Transverse colon (tissue), 4 donors: ENCODE results near the gene PACSIN1. TPM values are rescaled to one million over a fixed set of nuclear protein-coding genes. Genes with fewer than 3 reads are reported as not detected.
A peak's percentile ranks its signal among the peaks of the same experiment; 100 is the strongest.

Source experiments
- DNase-seq: peaks from one replicate; pipeline ENCODE4 v3.0.0-alpha.2; 2019
- H3K27ac ChIP-seq, 4 donors: fragments of 200-600 bp; sonication (generic); 2 replicates each; pipeline ENCODE4 v1.5.1; 2016 to 2018; ENCODE audit warnings: inconsistent platforms in 4 of 4
- H3K27me3 ChIP-seq: fragments of 200-600 bp; sonication (generic); 2 replicates; pipeline ENCODE4 v1.5.1; 2017; ENCODE audit warnings: inconsistent platforms
- H3K36me3 ChIP-seq, 4 donors: fragments of 200-600 bp; sonication (generic); 2 replicates each; pipeline ENCODE4 v1.5.1; 2017 to 2019; ENCODE audit warnings: inconsistent platforms in 4 of 4
- H3K4me1 ChIP-seq, 4 donors: fragments of 200-600 bp; sonication (generic); 2 replicates each; pipeline ENCODE4 v1.5.1; 2017 to 2020; ENCODE audit warnings: inconsistent platforms in 4 of 4
- H3K4me3 ChIP-seq, 4 donors: fragments of 200-600 bp; sonication (generic); 1 replicate in 1 of 4; 2 replicates in 3 of 4; pipeline versions ENCODE4 v1.5.1 to v1.6.1; 2017 to 2019; ENCODE audit warnings: inconsistent platforms in 4 of 4
- H3K9me3 ChIP-seq, 2 donors: fragments of 200-600 bp; sonication (generic); 2 replicates each; pipeline ENCODE4 v1.5.1; 2017 to 2019; ENCODE audit warnings: inconsistent platforms in 2 of 2
- CTCF ChIP-seq, 5 experiments: fragments of 200-600 bp in 3 of 5; fragments of 450-650 bp in 2 of 5; sonication (generic) in 3 of 5; IDR thresholded peaks; 1 replicate in 2 of 5; 2 replicates in 3 of 5; pipeline ENCODE4 v1.5.1; 2016 to 2017; ENCODE audit warnings: antibody characterized with exemption in 5 of 5, inconsistent platforms in 3 of 5, mild to moderate bottlenecking in 2 of 5, moderate library complexity in 1 of 5
- EP300 ChIP-seq: sonication (generic); formaldehyde crosslinking; IDR thresholded peaks from one replicate; pipeline ENCODE4 v1.6.1; 2017; ENCODE audit warnings: antibody characterized with exemption, low read depth
- POLR2A ChIP-seq: fragments of 450-650 bp; IDR thresholded peaks from one replicate; pipeline ENCODE4 v1.6.1; 2016; ENCODE audit warnings: antibody characterized with exemption, mild to moderate bottlenecking, moderate library complexity
- POLR2AphosphoS5 ChIP-seq, 3 donors: sonication (generic); formaldehyde crosslinking; IDR thresholded peaks; one replicate each; pipeline ENCODE4 v1.6.1; 2016; ENCODE audit warnings: antibody characterized with exemption in 3 of 3
- WGBS, 2 donors: methylation state at CpG; one replicate each; pipeline ENCODE4 v1.1.5; 2018; ENCODE audit warnings: low coverage in 1 of 2; 5-methylcytosine and 5-hydroxymethylcytosine counted together
- in situ Hi-C, 4 donors: fragments of 200-750 bp; cut with MboI; loops; one replicate each; pipeline versions ENCODE4 v1.15.0 to v1.15.1; 2017; ENCODE audit warnings: low sequenced_read_pairs in 3 of 4, low pct_ligation_motif_present in 1 of 4, low pct_unique_long_range_greater_than_20kb in 1 of 4
- intact Hi-C: fragments of 100-400 bp; cut with DNase I; formaldehyde crosslinking; loops from one replicate; pipeline ENCODE4 v1.15.1; 2023; ENCODE audit warnings: low total_unique reads
- total RNA-seq, 4 donors: library from RNA; depleted of rRNA; stranded (reverse); fragments of >200 nt; gene quantifications; one replicate each; pipeline ENCODE4 v1.1.0, GENCODE V29; 2016

Gene PACSIN1
- total RNA-seq, 4 donors from 2014 or later: 0.27 to 1.9 TPM; not detected in 2

- TF ChIP-seq POLR2A (no peak), POLR2AphosphoS5 (IDR thresholded peaks at IDR 0.05) (peak in 2 of 3 donors; percentile 38 to 59)
- no peak for DNase-seq
- H3K36me3 ChIP-seq: no peaks in the 10 kb centered on the region
Observed at GRCh38 chr6:34531580-34532201, 65.8 kb downstream of the PACSIN1 start.

GRCh38 chr6:34532230-34532629 is 66.4 kb downstream of the PACSIN1 start:
- DNase-seq: no peak
- in situ Hi-C loops (loop anchor here in 1 of 4 donors (5.0 kb wide), 1 partner anchor 75 kb away; no protein-coding TSS in a partner anchor), intact Hi-C loops (no loop called here)
- no peaks in the 10 kb centered on the region for H3K27me3 ChIP-seq
- no peak overlapping the region for H3K27ac ChIP-seq
- H3K9me3 ChIP-seq: no peaks in the 10 kb centered on the region
- 77 to 88% methylated on average over 10 to 15 of the region's 15 CpGs for WGBS, 2 donors
- H3K4me1 ChIP-seq: peaks cover 6 to 34% (median 32%) of the 10 kb centered on the region in 4 donors
- TF ChIP-seq CTCF (IDR thresholded peaks at IDR 0.05) (no peak), POLR2A (no peak), POLR2AphosphoS5 (IDR thresholded peaks at IDR 0.05) (no peak), EP300 (no peak)
- H3K4me3 ChIP-seq: peak overlapping the region in 1 of 4 donors; percentile 4
- no peaks in the 10 kb centered on the region for H3K36me3 ChIP-seq

More at GRCh38 chr6:34531580-34532201, 65.8 kb downstream of the PACSIN1 start:
- peaks cover 6 to 32% (median 29%) of the 10 kb centered on the region in 4 donors for H3K4me1 ChIP-seq
- intact Hi-C loops (no loop called here), in situ Hi-C loops (loop anchor here in 1 of 4 donors (5.0 kb wide), 1 partner anchor 76 kb away; no protein-coding TSS in a partner anchor)
- no peak overlapping the region for H3K27ac ChIP-seq
- no peaks in the 10 kb centered on the region for H3K27me3 ChIP-seq
- no peak overlapping the region for H3K4me3 ChIP-seq
- 78 to 93% methylated on average over 12 to 28 of the region's 29 CpGs for WGBS, 2 donors
- H3K9me3 ChIP-seq: no peaks in the 10 kb centered on the region

- Histone ChIP-seq H3K4me3 (no peak overlapping the region), H3K9me3 (no peaks in the 10 kb centered on the region), H3K27ac (no peak overlapping the region), H3K4me1 (peaks cover 6 to 32% (median 29%) of the 10 kb centered on the region in 4 donors), H3K27me3 (no peaks in the 10 kb centered on the region), H3K36me3 (no peaks in the 10 kb centered on the region)
- TF ChIP-seq POLR2A (no peak), POLR2AphosphoS5 (IDR thresholded peaks at IDR 0.05) (no peak), EP300 (no peak), CTCF (IDR thresholded peaks at IDR 0.05) (no peak)
- intact Hi-C loops: no loop called here
- in situ Hi-C loops: loop anchor here in 1 of 4 donors (5.0 kb wide), 1 partner anchor 73 kb away; no protein-coding TSS in a partner anchor
- DNase-seq: no peak
- WGBS, 2 donors: 90% methylated on average over 6 of the region's 6 CpGs; no CpG with 5 or more reads in 1 of the 2 donors
Observed at GRCh38 chr6:34534146-34534545, 68.3 kb downstream of the PACSIN1 start.

GRCh38 chr6:34534656-34535055 is 68.8 kb downstream of the PACSIN1 start:
- Histone ChIP-seq H3K4me3 (no peak overlapping the region), H3K4me1 (peaks cover 6 to 32% (median 28%) of the 10 kb centered on the region in 4 donors), H3K9me3 (no peaks in the 10 kb centered on the region), H3K27ac (no peak overlapping the region), H3K27me3 (no peaks in the 10 kb centered on the region), H3K36me3 (no peaks in the 10 kb centered on the region)
- intact Hi-C loops: no loop called here
- no peak for DNase-seq
- TF ChIP-seq EP300 (no peak), CTCF (IDR thresholded peaks at IDR 0.05) (no peak), POLR2AphosphoS5 (IDR thresholded peaks at IDR 0.05) (no peak), POLR2A (no peak)
- in situ Hi-C loops: loop anchor here in 1 of 4 donors (5.0 kb wide), 1 partner anchor 73 kb away; no protein-coding TSS in a partner anchor
- WGBS, 2 donors: 73% methylated on average over 15 of the region's 16 CpGs; no CpG with 5 or more reads in 1 of the 2 donors
